ENCODE results near the gene DKK2.

DNA sequence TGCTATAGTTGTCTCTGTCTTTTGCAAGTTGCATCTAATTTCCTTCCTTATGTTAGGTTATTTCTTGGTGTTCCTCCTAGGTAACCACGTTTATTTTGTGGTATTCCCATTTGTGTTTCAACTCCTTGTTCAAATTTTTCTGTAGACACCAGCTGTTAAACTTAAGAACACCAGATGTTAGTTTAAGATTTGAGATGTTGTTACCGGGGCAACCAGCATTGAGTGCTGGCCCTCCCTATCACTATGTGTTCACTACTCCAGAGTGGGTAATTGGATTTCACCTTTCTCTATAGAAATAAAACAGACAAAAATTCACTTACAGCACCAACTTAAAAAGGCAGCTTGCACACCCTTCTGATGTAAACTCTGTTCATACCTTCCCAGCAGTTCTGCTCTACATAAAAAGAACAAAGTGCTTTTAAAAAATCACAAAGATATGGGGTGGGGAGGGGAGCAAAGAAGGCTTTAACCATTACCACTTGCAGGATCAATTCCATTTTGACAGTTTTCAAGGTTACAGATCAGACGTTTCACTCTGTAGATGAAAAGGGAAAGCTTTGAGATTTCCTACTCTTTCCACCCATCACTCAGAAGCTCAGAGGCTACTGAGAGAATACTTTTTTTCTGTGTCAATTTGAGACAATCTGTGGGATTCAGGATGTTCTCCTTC is 82.9 kb downstream of the DKK2 start:
- TF ChIP-seq MYC (IDR thresholded peaks at IDR 0.05; ENCODE audit: low read depth, low read length) (no peak), POLR2AphosphoS5 (IDR thresholded peaks at IDR 0.05; ENCODE audit: insufficient read depth, low read depth, low read length) (no peak), POLR2A (IDR thresholded peaks at IDR 0.05; ENCODE audit: low read depth, low read length) (no peak), EZH2 (IDR thresholded peaks at IDR 0.05; ENCODE audit: borderline replicate concordance, low read depth, low read length, severe bottlenecking) (no peak), GATA2 (IDR thresholded peaks at IDR 0.05; ENCODE audit: insufficient read depth, insufficient read length, low read depth, low read length) (no peak), FOS (IDR thresholded peaks at IDR 0.05; ENCODE audit: borderline replicate concordance, insufficient read depth, low read length) (no peak)
- TF ChIP-seq, protein P1, sequence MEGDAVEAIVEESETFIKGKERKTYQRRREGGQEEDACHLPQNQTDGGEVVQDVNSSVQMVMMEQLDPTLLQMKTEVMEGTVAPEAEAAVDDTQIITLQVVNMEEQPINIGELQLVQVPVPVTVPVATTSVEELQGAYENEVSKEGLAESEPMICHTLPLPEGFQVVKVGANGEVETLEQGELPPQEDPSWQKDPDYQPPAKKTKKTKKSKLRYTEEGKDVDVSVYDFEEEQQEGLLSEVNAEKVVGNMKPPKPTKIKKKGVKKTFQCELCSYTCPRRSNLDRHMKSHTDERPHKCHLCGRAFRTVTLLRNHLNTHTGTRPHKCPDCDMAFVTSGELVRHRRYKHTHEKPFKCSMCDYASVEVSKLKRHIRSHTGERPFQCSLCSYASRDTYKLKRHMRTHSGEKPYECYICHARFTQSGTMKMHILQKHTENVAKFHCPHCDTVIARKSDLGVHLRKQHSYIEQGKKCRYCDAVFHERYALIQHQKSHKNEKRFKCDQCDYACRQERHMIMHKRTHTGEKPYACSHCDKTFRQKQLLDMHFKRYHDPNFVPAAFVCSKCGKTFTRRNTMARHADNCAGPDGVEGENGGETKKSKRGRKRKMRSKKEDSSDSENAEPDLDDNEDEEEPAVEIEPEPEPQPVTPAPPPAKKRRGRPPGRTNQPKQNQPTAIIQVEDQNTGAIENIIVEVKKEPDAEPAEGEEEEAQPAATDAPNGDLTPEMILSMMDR (IDR thresholded peaks at IDR 0.05; ENCODE audit: extremely low read depth in 1 of 2, insufficient read depth in 1 of 2, low read depth in 1 of 2, low read length in 2 of 2), result no peak
- TF ChIP-seq, protein P2, sequence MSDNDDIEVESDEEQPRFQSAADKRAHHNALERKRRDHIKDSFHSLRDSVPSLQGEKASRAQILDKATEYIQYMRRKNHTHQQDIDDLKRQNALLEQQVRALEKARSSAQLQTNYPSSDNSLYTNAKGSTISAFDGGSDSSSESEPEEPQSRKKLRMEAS (IDR thresholded peaks at IDR 0.05; ENCODE audit: insufficient read depth, insufficient read length), result no peak
